Thyroid gland (tissue), 4 donors: ENCODE data around the gene UBASH3A.

Experiments used
- CTCF ChIP-seq, 6 experiments: fragments of 200-600 bp in 3 of 6; fragments of 450-650 bp in 3 of 6; sonication (generic) in 3 of 6; IDR thresholded peaks; one replicate each; pipeline ENCODE4 v1.5.1; 2016 to 2019; ENCODE audit warnings: antibody characterized with exemption in 6 of 6, mild to moderate bottlenecking in 2 of 6, inconsistent platforms in 1 of 6, moderate library complexity in 1 of 6
- POLR2A ChIP-seq, 2 donors: fragments of 450-650 bp; IDR thresholded peaks; one replicate each; pipeline ENCODE4 v1.6.1; 2017; ENCODE audit warnings: antibody characterized with exemption in 2 of 2, mild to moderate bottlenecking in 2 of 2, moderate library complexity in 1 of 2

GRCh38 chr21:42370894-42371654, 32.6 kb upstream of the UBASH3A start:
- no peak for TF ChIP-seq CTCF (IDR thresholded peaks at IDR 0.05)
- no peak for TF ChIP-seq POLR2A (IDR thresholded peaks at IDR 0.05)
